Adrenal gland (tissue), 5 donors: ENCODE measurements around the gene PTPRH.
A peak's percentile ranks its signal among the peaks of the same experiment; 100 is the strongest.

Experiments used
- CTCF ChIP-seq, 6 experiments: fragments of 450-650 bp in 4 of 6; fragments of 200-600 bp in 2 of 6; sonication (generic) in 1 of 6; IDR thresholded peaks; 1 replicate in 5 of 6; 2 replicates in 1 of 6; pipeline versions ENCODE4 v1.5.1 to v1.8.0; 2016 to 2021; ENCODE audit warnings: antibody characterized with exemption in 6 of 6, mild to moderate bottlenecking in 2 of 6, moderate library complexity in 1 of 6
- POLR2A ChIP-seq, 2 donors: fragments of 450-650 bp; IDR thresholded peaks; one replicate each; pipeline ENCODE4 v1.6.1; 2017; ENCODE audit warnings: antibody characterized with exemption in 2 of 2, mild to moderate bottlenecking in 2 of 2, moderate library complexity in 1 of 2
- donor health status: DM: no; HTN: no; CAD: no.

- TF ChIP-seq CTCF (IDR thresholded peaks at IDR 0.05) (no peak), POLR2A (IDR thresholded peaks at IDR 0.05) (peak in 1 of 2 donors; percentile 16)
Measured at GRCh38 chr19:55178781-55179599, 30.3 kb downstream of the PTPRH start.
